Activated T-helper 1 cell treated with anti-CD3 and anti-CD28 coated beads, Interleukin-12 subunit alpha, Interleukin-12 subunit beta, Interleukin-2, Interleukin-4 antibody, amounts not matched to agents 30 ng/mL and 10 ng/mL and 1 ng/mL, durations not matched to agents 14 hours and 24 hours and 36 hours (primary cell): ENCODE measurements around the gene ZNF619. TPM values are rescaled to one million over a fixed set of nuclear protein-coding genes. Genes with fewer than 3 reads are reported as not detected.

ENCODE experiments used
- DNase-seq: peaks from one replicate; pipeline ENCODE4 v3.0.0; 2021; ENCODE audit warnings: low spot score
- H3K27ac Mint-ChIP-seq: one replicate; pipeline ENCODE4 v1.8.0; 2021; ENCODE audit warnings: mild to moderate bottlenecking, mixed read lengths
- H3K27me3 Mint-ChIP-seq: one replicate; pipeline ENCODE4 v1.8.0; 2022; ENCODE audit warnings: mild to moderate bottlenecking, moderate library complexity, mixed read lengths; ENCODE audit not compliant: insufficient read depth
- H3K36me3 Mint-ChIP-seq: one replicate; pipeline ENCODE4 v1.8.0; 2021; ENCODE audit warnings: low read depth, mixed read lengths
- H3K4me1 Mint-ChIP-seq: one replicate; pipeline ENCODE4 v1.8.0; 2021; ENCODE audit warnings: low read depth, mixed read lengths
- H3K4me3 Mint-ChIP-seq: one replicate; pipeline ENCODE4 v1.8.0; 2021; ENCODE audit warnings: mild to moderate bottlenecking, moderate library complexity, mixed read lengths
- H3K9me3 Mint-ChIP-seq: one replicate; pipeline ENCODE4 v1.8.0; 2021; ENCODE audit warnings: mixed read lengths
- intact Hi-C: fragments of 100-400 bp; cut with micrococcal nuclease; formaldehyde crosslinking; loops from one replicate; pipeline ENCODE4 v1.15.1; 2024
- total RNA-seq: library from RNA; stranded (reverse); gene quantifications from 2 replicates; pipeline ENCODE4 v1.2.3, GENCODE V29; 2022

Gene ZNF619
- total RNA-seq, 1 donor from 2014 or later = 8.2 TPM

- intact Hi-C loops = no loop called here
- peaks cover 2% of the 10 kb centered on the region for H3K4me1 Mint-ChIP-seq
- H3K4me3 Mint-ChIP-seq = no peak overlapping the region
- no peaks in the 10 kb centered on the region for H3K27me3 Mint-ChIP-seq
- H3K9me3 Mint-ChIP-seq = no peaks in the 10 kb centered on the region
- DNase-seq = no peak
- H3K36me3 Mint-ChIP-seq = peaks cover 32% of the 10 kb centered on the region
- H3K27ac Mint-ChIP-seq = no peak overlapping the region
These were observed 41.9 kb downstream of the ZNF619 start for GRCh38 chr3:40518848-40519247.

GRCh38 chr3:40521254-40521653, 44.3 kb downstream of the ZNF619 start:
- Mint-ChIP-seq H3K27ac (no peak overlapping the region), H3K27me3 (no peaks in the 10 kb centered on the region), H3K4me3 (no peak overlapping the region), H3K9me3 (no peaks in the 10 kb centered on the region), H3K36me3 (peaks cover 21% of the 10 kb centered on the region), H3K4me1 (peaks cover 21% of the 10 kb centered on the region)
- no peak for DNase-seq
- intact Hi-C loops = loop anchor here (5.0 to 10.0 kb wide), 2 partner anchors 194 to 1574 kb away; partner anchors contain the start of gene TRAK1

- peak overlapping the region; percentile 97 for H3K4me3 Mint-ChIP-seq
- peaks cover 26% of the 10 kb centered on the region for H3K4me1 Mint-ChIP-seq
- no peaks in the 10 kb centered on the region for H3K27me3 Mint-ChIP-seq
- no peaks in the 10 kb centered on the region for H3K9me3 Mint-ChIP-seq
- no peak overlapping the region for H3K27ac Mint-ChIP-seq
- intact Hi-C loops = loop anchor here (1.0 to 10.0 kb wide), 9 partner anchors 17 to 1571 kb away; partner anchors contain the start of genes EIF1B, RPL14, TRAK1 and ULK4
- H3K36me3 Mint-ChIP-seq = peaks cover 22% of the 10 kb centered on the region
- no peak for DNase-seq
These were observed 46.9 kb downstream of the ZNF619 start for GRCh38 chr3:40523781-40524180.

GRCh38 chr3:40524222-40524567, 47.3 kb downstream of the ZNF619 start:
- Mint-ChIP-seq H3K4me1 (peaks cover 26% of the 10 kb centered on the region), H3K9me3 (no peaks in the 10 kb centered on the region), H3K36me3 (peaks cover 26% of the 10 kb centered on the region), H3K27me3 (no peaks in the 10 kb centered on the region), H3K4me3 (peak overlapping the region; percentile 97), H3K27ac (peak overlapping the region; percentile 80)
- intact Hi-C loops = loop anchor here (1.0 to 10.0 kb wide), 9 partner anchors 18 to 1571 kb away; partner anchors contain the start of genes EIF1B, RPL14, TRAK1 and ULK4
- DNase-seq = no peak

GRCh38 chr3:40524568-40525285, 47.8 kb downstream of the ZNF619 start, which contains the start of gene ZNF621:
ZNF621 (plus strand) TSS chr3:40524960; CDS start chr3:40525841, 881 bp downstream.
- Mint-ChIP-seq H3K27ac (peak within 1 kb of the TSS; percentile 95), H3K4me1 (peaks cover 26% of the 10 kb centered on the region), H3K36me3 (peaks cover 31% of the 10 kb centered on the region), H3K27me3 (no peaks in the 10 kb centered on the region), H3K9me3 (no peaks in the 10 kb centered on the region), H3K4me3 (peak within 1 kb of the TSS; percentile 97)
- peak; percentile 84 for DNase-seq
- intact Hi-C loops = loop anchor here (1.0 to 10.0 kb wide), 9 partner anchors 18 to 1570 kb away; partner anchors contain the start of genes EIF1B, RPL14, TRAK1 and ULK4

- intact Hi-C loops = loop anchor here (10.0 kb wide), 1 partner anchor 1566 kb away; the partner anchor contains the start of gene TRAK1
- Mint-ChIP-seq H3K27ac (no peak overlapping the region), H3K9me3 (peaks cover 21% of the 10 kb centered on the region), H3K4me3 (no peak overlapping the region), H3K27me3 (no peaks in the 10 kb centered on the region), H3K4me1 (peaks cover 26% of the 10 kb centered on the region), H3K36me3 (peaks cover 59% of the 10 kb centered on the region)
- no peak for DNase-seq
These were observed 51.5 kb downstream of the ZNF619 start for GRCh38 chr3:40528426-40528825.

GRCh38 chr3:40532252-40532651, 55.3 kb downstream of the ZNF619 start:
- Mint-ChIP-seq H3K4me3 (no peak overlapping the region), H3K27ac (no peak overlapping the region), H3K9me3 (peaks cover 35% of the 10 kb centered on the region), H3K27me3 (no peaks in the 10 kb centered on the region), H3K36me3 (peaks cover 78% of the 10 kb centered on the region), H3K4me1 (no peaks in the 10 kb centered on the region)
- intact Hi-C loops = no loop called here
- DNase-seq = no peak

- DNase-seq = no peak
- H3K4me3 Mint-ChIP-seq = no peak overlapping the region
- intact Hi-C loops = no loop called here
- no peaks in the 10 kb centered on the region for H3K27me3 Mint-ChIP-seq
- no peak overlapping the region for H3K27ac Mint-ChIP-seq
- peaks cover 75% of the 10 kb centered on the region for H3K36me3 Mint-ChIP-seq
- H3K4me1 Mint-ChIP-seq = no peaks in the 10 kb centered on the region
- peaks cover 42% of the 10 kb centered on the region for H3K9me3 Mint-ChIP-seq
These were observed 57.4 kb downstream of the ZNF619 start for GRCh38 chr3:40534283-40534682.

Other genes with a start within 250 kb of the ZNF619 start
- gene EIF1B, start 167.4 kb upstream of the ZNF619 start, total RNA-seq = 49.1 and 49.6 TPM in 2 replicates
- gene ENTPD3, start 89.9 kb upstream of the ZNF619 start, total RNA-seq = not detected in 2 replicates
- 2,245 and 2,326 TPM in 2 replicates for gene RPL14, start 19.8 kb upstream of the ZNF619 start, total RNA-seq
- 5.5 and 6.0 TPM in 2 replicates for gene ZNF620, start 28.9 kb downstream of the ZNF619 start, total RNA-seq
- 18.3 and 19.0 TPM in 2 replicates for gene ZNF621, start 47.8 kb downstream of the ZNF619 start, total RNA-seq